Measurements from ENCODE around the gene USP9Y. TPM values are rescaled to one million over a fixed set of nuclear protein-coding genes. Genes with fewer than 3 reads are reported as not detected.

Gene USP9Y
- polyA plus RNA-seq, 1 donor from 2014 or later = 164 TPM

DNA sequence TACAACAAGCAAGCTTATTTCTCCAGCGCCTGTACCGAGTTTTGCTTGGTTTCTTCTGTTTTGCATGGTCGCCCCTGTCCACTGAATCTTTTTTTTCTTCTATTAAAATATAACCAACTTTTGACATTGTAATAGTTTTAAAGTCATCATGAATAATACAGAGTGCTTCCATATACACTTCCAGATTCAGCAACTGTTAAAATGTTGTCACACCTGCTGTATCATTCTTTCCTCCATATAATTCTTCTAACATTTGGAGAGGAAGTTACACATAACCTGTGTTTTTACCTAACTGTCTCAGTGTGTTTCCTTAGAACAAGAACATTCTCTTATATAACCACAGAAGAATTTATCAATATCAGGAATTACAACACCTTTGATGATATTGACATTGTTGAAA lies 83.5 kb downstream of the USP9Y start:
- Histone ChIP-seq H3K27ac (ENCODE audit: low read length) (no peak overlapping the region), H2AFZ (ENCODE audit: low read depth, low read length) (no peak overlapping the region), H3K79me2 (replicated peaks; ENCODE audit: insufficient read depth, low read length) (no peaks in the 10 kb centered on the region), H3K4me3 (ENCODE audit: low read length) (no peak overlapping the region), H4K20me1 (ENCODE audit: insufficient read depth) (no peaks in the 10 kb centered on the region), H3K9me3 (ENCODE audit: low read length) (no peaks in the 10 kb centered on the region), H3K36me3 (ENCODE audit: insufficient read depth, low read length) (no peaks in the 10 kb centered on the region), H3K4me2 (ENCODE audit: low read length) (no peak overlapping the region), H3K9ac (ENCODE audit: low read length) (no peak overlapping the region), H3K27me3 (ENCODE audit: insufficient read depth, low read depth, low read length) (no peaks in the 10 kb centered on the region), H3F3A (ENCODE audit: insufficient read depth, low read length, poor library complexity, severe bottlenecking) (no peaks in the 10 kb centered on the region), H3K9me2 (ENCODE audit: insufficient read depth, low read length) (no peaks in the 10 kb centered on the region)
- TF ChIP-seq, protein P1, sequence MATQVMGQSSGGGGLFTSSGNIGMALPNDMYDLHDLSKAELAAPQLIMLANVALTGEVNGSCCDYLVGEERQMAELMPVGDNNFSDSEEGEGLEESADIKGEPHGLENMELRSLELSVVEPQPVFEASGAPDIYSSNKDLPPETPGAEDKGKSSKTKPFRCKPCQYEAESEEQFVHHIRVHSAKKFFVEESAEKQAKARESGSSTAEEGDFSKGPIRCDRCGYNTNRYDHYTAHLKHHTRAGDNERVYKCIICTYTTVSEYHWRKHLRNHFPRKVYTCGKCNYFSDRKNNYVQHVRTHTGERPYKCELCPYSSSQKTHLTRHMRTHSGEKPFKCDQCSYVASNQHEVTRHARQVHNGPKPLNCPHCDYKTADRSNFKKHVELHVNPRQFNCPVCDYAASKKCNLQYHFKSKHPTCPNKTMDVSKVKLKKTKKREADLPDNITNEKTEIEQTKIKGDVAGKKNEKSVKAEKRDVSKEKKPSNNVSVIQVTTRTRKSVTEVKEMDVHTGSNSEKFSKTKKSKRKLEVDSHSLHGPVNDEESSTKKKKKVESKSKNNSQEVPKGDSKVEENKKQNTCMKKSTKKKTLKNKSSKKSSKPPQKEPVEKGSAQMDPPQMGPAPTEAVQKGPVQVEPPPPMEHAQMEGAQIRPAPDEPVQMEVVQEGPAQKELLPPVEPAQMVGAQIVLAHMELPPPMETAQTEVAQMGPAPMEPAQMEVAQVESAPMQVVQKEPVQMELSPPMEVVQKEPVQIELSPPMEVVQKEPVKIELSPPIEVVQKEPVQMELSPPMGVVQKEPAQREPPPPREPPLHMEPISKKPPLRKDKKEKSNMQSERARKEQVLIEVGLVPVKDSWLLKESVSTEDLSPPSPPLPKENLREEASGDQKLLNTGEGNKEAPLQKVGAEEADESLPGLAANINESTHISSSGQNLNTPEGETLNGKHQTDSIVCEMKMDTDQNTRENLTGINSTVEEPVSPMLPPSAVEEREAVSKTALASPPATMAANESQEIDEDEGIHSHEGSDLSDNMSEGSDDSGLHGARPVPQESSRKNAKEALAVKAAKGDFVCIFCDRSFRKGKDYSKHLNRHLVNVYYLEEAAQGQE (IDR thresholded peaks at IDR 0.05; ENCODE audit: borderline replicate concordance) = no peak
- no peak for TF ChIP-seq TAF1 (IDR thresholded peaks at IDR 0.05; ENCODE audit: low read depth)
- no peak for TF ChIP-seq POLR2AphosphoS5 (IDR thresholded peaks at IDR 0.05)
- no peak for TF ChIP-seq RAD21 (conservative IDR thresholded peaks at IDR 0.05)
- TF ChIP-seq EP300 (conservative IDR thresholded peaks at IDR 0.05; ENCODE audit: poor library complexity, severe bottlenecking) = no peak
- no peak for TF ChIP-seq MXI1 (conservative IDR thresholded peaks at IDR 0.05; ENCODE audit: poor library complexity, severe bottlenecking)
- TF ChIP-seq SMC3 (conservative IDR thresholded peaks at IDR 0.05; ENCODE audit: poor library complexity) = no peak
- TF ChIP-seq, protein P2, sequence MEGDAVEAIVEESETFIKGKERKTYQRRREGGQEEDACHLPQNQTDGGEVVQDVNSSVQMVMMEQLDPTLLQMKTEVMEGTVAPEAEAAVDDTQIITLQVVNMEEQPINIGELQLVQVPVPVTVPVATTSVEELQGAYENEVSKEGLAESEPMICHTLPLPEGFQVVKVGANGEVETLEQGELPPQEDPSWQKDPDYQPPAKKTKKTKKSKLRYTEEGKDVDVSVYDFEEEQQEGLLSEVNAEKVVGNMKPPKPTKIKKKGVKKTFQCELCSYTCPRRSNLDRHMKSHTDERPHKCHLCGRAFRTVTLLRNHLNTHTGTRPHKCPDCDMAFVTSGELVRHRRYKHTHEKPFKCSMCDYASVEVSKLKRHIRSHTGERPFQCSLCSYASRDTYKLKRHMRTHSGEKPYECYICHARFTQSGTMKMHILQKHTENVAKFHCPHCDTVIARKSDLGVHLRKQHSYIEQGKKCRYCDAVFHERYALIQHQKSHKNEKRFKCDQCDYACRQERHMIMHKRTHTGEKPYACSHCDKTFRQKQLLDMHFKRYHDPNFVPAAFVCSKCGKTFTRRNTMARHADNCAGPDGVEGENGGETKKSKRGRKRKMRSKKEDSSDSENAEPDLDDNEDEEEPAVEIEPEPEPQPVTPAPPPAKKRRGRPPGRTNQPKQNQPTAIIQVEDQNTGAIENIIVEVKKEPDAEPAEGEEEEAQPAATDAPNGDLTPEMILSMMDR (IDR thresholded peaks at IDR 0.05; ENCODE audit: poor library complexity, severe bottlenecking) = no peak
- TF ChIP-seq EZH2 (IDR thresholded peaks at IDR 0.05; ENCODE audit: borderline replicate concordance, insufficient read depth, low read length, poor library complexity, severe bottlenecking) = no peak

DNA sequence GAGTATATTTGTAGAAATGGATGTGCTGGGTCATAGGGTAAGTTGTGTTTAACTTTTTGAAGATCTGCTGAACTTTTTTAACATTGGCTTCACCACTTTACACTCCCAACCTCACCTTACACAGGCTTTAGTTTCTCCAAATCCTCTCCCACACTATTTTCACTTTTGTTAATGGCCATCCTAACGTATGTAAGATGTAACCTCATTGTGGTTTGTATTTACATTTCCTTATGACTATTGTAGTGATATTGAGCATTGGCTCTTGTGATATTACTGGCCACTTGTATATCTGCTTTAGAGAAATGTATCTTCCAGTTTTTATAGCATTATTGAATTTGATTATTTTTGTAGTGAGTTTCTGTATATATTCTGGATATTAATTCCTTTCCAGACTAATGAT lies 93.0 kb downstream of the USP9Y start:
- H3K4me2 ChIP-seq (ENCODE audit: low read length) = no peak overlapping the region
- H3F3A ChIP-seq (ENCODE audit: insufficient read depth, low read length, poor library complexity, severe bottlenecking) = no peaks in the 10 kb centered on the region
- H3K9me2 ChIP-seq (ENCODE audit: insufficient read depth, low read length) = no peaks in the 10 kb centered on the region
- H3K9me3 ChIP-seq (ENCODE audit: low read length) = no peaks in the 10 kb centered on the region
- no peaks in the 10 kb centered on the region for H4K20me1 ChIP-seq (ENCODE audit: insufficient read depth)
- no peak overlapping the region for H3K4me3 ChIP-seq (ENCODE audit: low read length)
- H3K36me3 ChIP-seq (ENCODE audit: insufficient read depth, low read length) = no peaks in the 10 kb centered on the region
- no peaks in the 10 kb centered on the region for H3K27me3 ChIP-seq (ENCODE audit: insufficient read depth, low read depth, low read length)
- H3K27ac ChIP-seq (ENCODE audit: low read length) = no peak overlapping the region
- H3K9ac ChIP-seq (ENCODE audit: low read length) = no peak overlapping the region
- H3K79me2 ChIP-seq (replicated peaks; ENCODE audit: insufficient read depth, low read length) = no peaks in the 10 kb centered on the region
- TF ChIP-seq EP300 (conservative IDR thresholded peaks at IDR 0.05; ENCODE audit: poor library complexity, severe bottlenecking) = no peak
- TF ChIP-seq EZH2 (IDR thresholded peaks at IDR 0.05; ENCODE audit: borderline replicate concordance, insufficient read depth, low read length, poor library complexity, severe bottlenecking) = no peak
- no peak for TF ChIP-seq RAD21 (conservative IDR thresholded peaks at IDR 0.05)
- no peak for TF ChIP-seq MXI1 (conservative IDR thresholded peaks at IDR 0.05; ENCODE audit: poor library complexity, severe bottlenecking)
- TF ChIP-seq, protein P2 (IDR thresholded peaks at IDR 0.05; ENCODE audit: poor library complexity, severe bottlenecking) = no peak
- TF ChIP-seq SMC3 (conservative IDR thresholded peaks at IDR 0.05; ENCODE audit: poor library complexity) = no peak
- TF ChIP-seq POLR2AphosphoS5 (IDR thresholded peaks at IDR 0.05) = no peak
- no peak for TF ChIP-seq TAF1 (IDR thresholded peaks at IDR 0.05; ENCODE audit: low read depth)
- no peak overlapping the region for H2AFZ ChIP-seq (ENCODE audit: low read depth, low read length)
